Body of pancreas (tissue), 4 donors: Measurements from ENCODE around the gene FAM76B.

ENCODE experiments used
- POLR2A ChIP-seq, 3 donors: fragments of 450-650 bp; IDR thresholded peaks; one replicate each; pipeline ENCODE4 v1.6.1; 2016; ENCODE audit warnings: antibody characterized with exemption in 3 of 3, mild to moderate bottlenecking in 2 of 3
- TF ChIP-seq, protein P1 (sequence below), 7 experiments: fragments of 450-650 bp in 4 of 7; fragments of 200-600 bp in 3 of 7; sonication (generic) in 3 of 7; IDR thresholded peaks; one replicate each; pipeline ENCODE4 v1.5.1; 2016 to 2019; ENCODE audit warnings: antibody characterized with exemption in 7 of 7

DNA sequence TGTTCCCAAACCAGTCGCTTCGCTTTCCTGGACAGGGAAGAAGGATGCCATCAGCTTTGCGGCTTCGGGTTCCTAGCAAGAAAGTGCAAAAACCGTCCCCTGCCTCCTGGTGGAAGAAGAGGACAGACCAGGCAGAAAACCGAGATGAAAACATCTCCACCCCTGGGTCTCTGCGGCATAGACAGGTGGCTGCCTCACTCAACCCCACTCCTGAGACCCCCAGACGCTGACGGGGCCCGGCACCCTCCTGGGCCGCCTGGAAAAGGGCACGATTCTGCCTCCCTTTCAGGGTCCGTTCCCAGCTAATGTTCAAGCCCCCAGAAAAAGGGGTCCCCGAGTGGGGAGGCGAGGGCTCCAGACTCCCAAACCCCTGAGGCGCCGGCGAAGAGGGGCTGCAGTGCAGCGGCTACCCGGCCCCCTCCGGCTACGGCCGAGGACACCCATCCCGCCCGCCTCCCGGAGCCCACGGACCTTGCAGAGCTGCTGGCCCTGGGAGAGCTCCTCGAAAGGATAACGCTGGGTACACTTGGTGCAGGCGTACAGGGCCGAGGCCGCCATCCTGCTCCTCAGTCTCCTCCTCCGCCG is 569 bp downstream of the FAM76B start:
- TF ChIP-seq, protein P1, sequence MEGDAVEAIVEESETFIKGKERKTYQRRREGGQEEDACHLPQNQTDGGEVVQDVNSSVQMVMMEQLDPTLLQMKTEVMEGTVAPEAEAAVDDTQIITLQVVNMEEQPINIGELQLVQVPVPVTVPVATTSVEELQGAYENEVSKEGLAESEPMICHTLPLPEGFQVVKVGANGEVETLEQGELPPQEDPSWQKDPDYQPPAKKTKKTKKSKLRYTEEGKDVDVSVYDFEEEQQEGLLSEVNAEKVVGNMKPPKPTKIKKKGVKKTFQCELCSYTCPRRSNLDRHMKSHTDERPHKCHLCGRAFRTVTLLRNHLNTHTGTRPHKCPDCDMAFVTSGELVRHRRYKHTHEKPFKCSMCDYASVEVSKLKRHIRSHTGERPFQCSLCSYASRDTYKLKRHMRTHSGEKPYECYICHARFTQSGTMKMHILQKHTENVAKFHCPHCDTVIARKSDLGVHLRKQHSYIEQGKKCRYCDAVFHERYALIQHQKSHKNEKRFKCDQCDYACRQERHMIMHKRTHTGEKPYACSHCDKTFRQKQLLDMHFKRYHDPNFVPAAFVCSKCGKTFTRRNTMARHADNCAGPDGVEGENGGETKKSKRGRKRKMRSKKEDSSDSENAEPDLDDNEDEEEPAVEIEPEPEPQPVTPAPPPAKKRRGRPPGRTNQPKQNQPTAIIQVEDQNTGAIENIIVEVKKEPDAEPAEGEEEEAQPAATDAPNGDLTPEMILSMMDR (IDR thresholded peaks at IDR 0.05) = peak in 1 of 7 experiments; percentile 8
- no peak for TF ChIP-seq POLR2A (IDR thresholded peaks at IDR 0.05)
